GM10847 (cell line): ENCODE results near the gene ELOA.

ENCODE experiments used
- POLR2A ChIP-seq: IDR thresholded peaks from 2 replicates; pipeline ENCODE4 v1.6.1; 2011; ENCODE audit not compliant: insufficient read length; ENCODE audit errors: extremely low read depth

The ELOA gene

GRCh38 chr1:23763041-23763577, 19.8 kb downstream of the ELOA start:
- no peak for TF ChIP-seq POLR2A

GRCh38 chr1:23768733-23769132, 25.5 kb downstream of the ELOA start:
- TF ChIP-seq POLR2A: no peak

GRCh38 chr1:23772049-23772853, 29.0 kb downstream of the ELOA start:
- TF ChIP-seq POLR2A: no peak

- TF ChIP-seq POLR2A: no peak
These were observed 29.6 kb downstream of the ELOA start for GRCh38 chr1:23772854-23773242.

GRCh38 chr1:23774174-23774880, 31.1 kb downstream of the ELOA start:
- TF ChIP-seq POLR2A: no peak

GRCh38 chr1:23776217-23776616, 32.9 kb downstream of the ELOA start:
- TF ChIP-seq POLR2A: no peak

GRCh38 chr1:23777979-23778814, 34.9 kb downstream of the ELOA start, which contains the start of gene PITHD1:
Gene PITHD1, plus strand, starts transcription at chr1:23778418. Its CDS starts 98 bp downstream, at chr1:23778516.
- peak; percentile 96 for TF ChIP-seq POLR2A

- no peak for TF ChIP-seq POLR2A
These were observed 36.6 kb downstream of the ELOA start for GRCh38 chr1:23779826-23780371.

- no peak for TF ChIP-seq POLR2A
These were observed 41.6 kb downstream of the ELOA start for GRCh38 chr1:23784846-23785245.

- TF ChIP-seq POLR2A: no peak
These were observed 44.4 kb downstream of the ELOA start for GRCh38 chr1:23787701-23788100.

- TF ChIP-seq POLR2A: no peak
These were observed 45.4 kb downstream of the ELOA start for GRCh38 chr1:23788695-23789094.

GRCh38 chr1:23790696-23791515, 47.6 kb downstream of the ELOA start, which contains the start of gene LYPLA2:
Gene LYPLA2, plus strand, starts transcription at chr1:23791145. Its CDS starts 1,538 bp downstream, at chr1:23792683.
- peak; percentile 54 for TF ChIP-seq POLR2A

- no peak for TF ChIP-seq POLR2A
These were observed 48.3 kb downstream of the ELOA start for GRCh38 chr1:23791516-23792047.
